EL (cell line): ENCODE measurements around the gene WBP4.
A peak's percentile ranks its signal among the peaks of the same experiment; 100 is the strongest.

ENCODE experiments used
- DNase-seq: peaks from one replicate; pipeline ENCODE4 v3.0.0-alpha.2; 2016

Gene WBP4

DNA sequence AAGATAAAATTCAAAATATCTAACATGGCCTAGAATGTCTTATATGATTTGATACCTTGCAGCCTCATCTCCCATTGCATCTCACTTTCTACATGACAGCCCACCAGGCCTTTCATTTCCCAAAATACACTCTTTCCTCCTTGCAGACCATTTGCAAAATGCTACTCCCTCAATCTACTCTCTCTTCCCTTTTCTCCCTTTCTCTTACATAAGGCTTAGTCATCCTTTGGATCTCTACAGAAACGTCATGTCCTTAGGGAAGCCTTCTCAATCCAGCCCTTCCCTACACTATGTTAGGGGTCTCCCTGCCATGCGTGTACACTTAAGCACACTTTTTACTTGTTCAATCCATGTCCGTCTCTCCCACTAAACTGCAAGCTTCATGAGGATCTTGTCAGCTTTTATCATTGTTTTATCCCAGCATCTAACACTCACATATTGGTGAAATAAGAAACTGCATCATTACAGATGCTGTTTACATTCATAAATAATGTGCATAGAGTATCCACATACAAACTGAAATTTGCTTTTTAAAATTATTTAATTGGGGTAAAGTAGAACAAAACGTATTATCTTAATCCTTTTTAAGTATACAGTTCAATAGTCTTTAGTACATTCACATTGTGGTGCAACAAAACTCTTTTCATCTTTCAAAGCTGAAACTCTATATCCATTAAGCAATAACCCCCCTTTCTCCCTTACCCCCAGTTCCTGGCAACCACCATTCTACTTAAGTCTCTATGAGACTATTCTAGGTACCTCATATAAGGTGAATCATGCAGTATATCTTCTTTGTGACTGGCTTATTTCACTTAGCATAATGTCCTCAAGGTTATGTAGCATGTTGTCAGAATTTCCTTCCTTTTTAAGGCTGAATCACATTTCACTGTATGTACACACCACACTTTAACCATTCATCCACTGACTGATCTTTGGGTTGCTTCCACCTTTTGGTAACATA, 11.5 kb upstream of the WBP4 start:
- DNase-seq: no peak

DNA sequence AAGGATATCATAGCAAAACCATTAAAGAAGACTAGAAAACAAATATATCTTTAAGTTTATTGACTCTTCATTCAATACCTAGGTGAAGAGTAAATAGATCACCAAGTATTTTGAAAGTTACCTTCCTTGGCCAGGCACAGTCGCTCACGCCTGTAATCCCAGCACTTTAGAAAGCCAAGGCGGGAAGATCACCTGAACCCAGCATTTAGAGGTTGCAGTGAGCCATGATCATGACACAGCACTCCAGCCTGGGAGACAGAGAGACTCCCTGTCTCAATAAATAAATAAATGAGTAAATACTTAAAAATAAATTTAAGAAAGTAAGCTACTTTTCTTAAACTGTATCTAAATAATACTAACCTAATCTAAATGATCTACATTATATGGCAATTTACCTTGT, 8.9 kb upstream of the WBP4 start:
- no peak for DNase-seq

DNA sequence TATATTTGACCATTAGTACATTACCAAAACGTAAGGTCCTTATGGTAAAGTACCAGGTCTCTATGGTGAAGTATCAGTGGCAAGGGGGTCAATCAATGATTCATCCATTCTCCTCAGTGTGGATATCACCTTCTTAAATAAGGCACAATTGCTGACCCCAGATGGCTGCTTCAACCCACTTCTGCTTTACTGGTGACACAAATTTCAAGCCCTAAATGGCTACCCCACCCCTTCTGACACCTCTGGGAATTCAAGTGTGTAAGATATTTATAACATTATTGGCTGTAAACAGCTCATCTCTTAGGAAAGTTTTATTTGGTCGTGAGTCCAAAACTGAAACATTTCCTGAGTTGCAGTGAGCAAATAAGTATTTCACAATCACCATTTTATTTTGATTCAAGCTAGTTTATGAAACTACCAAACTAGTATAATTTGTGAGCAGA, 7.9 kb upstream of the WBP4 start:
- DNase-seq: peak; percentile 34

DNA sequence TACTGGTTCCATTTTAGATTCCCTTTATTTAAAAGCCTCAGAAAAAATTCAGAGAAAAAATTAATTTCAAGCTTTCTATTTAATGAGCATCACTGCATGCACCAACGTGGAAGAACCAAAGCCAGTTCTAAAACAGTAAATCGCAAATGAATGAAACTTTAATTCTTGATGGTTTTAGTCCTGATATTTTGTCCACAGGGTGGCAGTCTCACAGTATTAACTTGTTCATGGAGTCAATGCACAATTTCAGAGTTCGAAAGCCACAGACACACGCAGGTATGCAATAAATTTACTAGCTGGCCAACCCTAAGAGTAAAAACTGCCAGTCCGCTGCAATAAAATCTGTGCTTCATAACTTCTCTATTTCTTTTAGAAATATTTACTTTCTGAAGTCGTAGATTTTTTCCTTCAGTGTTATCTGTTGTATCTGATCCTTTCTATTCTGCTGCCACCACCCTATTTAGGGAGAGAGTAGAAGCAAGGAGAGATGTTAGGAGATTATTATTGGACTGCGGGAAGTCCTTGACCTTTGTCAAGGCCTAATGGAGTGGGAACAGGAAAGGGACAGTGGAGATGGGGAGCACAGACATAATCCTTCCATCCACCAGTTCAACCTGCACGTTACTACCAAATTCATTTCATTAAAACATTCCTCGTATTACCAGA, 7.0 kb upstream of the WBP4 start:
- DNase-seq: peak; percentile 77

DNA sequence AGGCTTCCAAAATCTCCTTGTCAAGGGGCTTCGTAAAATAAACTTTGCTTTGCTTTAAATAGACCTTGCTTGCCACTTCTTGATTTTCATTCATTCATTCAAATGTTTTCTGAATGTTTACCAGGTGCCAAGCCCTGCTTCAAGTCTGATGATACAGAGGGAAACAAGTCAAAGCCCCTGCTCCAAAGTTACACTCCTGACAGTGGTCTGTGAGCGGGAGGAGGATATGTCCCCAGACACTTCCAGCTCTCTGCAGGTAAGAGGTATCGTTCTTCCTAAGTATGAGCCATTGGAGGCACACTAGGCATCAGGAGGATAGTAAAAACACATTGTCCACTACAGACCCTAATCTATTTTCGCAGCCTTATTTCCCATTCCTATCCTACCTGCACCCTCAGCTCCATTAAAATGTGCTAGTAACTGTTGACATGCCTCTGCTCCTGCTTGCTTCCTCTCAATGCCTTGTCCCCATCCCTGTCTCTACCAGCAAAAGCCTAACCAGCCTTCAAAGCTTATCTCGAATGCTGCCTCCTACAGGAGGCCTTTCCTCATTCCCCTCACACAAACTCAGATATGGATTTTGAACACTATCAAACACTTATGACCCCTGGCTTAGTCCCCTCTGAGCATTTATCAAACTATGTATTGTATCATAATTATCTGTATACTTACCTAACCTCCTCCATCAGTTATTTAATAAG, 6.2 kb upstream of the WBP4 start:
- DNase-seq: peak; percentile 28

DNA sequence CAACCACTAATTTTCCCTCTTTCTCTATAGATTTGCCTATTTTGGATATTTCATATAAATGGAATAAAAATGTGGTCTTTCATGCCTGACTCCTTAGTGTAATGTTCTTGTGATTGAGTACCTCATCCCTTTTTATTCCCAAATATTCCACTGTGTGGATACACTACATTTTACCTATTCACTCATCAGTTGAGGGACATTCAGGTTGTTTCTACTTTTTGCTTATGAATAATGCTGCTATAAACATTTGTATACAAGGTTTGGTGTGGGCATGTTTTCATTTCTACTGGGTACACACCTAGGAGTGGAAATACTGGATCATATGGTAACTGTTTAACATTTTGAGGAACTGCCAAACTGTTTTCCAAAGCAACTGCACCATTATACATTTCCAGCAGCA, 5.1 kb upstream of the WBP4 start:
- DNase-seq: no peak

DNA sequence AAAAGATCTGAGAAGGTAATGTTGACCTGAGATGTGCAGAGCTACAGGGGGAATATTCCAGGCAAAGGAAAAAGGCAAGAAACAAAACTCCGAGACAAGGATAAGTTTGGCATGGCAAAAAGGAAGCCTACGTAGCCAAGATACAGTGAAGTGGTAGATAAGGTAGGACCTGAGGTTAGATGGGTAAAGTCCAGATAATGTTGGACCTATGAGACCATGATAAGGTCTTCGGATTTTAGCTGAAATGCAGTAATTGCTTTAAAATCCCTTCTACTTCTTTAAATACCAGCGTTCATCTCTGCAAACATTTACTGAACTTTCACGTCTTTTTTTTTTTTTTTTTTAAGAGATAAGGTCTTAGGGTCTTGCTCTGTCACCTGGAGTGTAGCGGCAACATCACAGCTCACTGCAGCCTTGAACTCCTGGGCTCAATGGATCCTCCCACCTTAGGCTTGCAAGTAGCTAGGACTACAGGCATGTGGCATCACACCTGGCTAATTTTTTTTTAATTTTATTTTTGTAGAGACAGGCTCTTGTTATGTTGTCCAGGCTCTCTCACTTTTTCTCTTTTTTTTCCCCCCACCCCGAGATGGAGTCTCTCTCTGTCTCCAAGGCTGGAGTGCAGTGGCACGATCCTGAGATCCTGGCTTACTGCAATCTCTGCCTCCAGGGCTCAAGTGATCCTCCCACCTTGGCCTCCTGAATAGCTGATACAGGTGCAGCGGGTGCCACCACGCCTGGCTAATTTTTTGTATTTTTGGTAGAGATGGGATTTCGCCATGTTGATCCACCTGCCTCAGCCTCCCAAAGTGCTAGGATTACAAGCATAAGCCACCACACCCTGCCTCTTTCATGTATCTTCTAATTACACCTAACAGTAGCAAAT, 4.2 kb upstream of the WBP4 start:
- no peak for DNase-seq

DNA sequence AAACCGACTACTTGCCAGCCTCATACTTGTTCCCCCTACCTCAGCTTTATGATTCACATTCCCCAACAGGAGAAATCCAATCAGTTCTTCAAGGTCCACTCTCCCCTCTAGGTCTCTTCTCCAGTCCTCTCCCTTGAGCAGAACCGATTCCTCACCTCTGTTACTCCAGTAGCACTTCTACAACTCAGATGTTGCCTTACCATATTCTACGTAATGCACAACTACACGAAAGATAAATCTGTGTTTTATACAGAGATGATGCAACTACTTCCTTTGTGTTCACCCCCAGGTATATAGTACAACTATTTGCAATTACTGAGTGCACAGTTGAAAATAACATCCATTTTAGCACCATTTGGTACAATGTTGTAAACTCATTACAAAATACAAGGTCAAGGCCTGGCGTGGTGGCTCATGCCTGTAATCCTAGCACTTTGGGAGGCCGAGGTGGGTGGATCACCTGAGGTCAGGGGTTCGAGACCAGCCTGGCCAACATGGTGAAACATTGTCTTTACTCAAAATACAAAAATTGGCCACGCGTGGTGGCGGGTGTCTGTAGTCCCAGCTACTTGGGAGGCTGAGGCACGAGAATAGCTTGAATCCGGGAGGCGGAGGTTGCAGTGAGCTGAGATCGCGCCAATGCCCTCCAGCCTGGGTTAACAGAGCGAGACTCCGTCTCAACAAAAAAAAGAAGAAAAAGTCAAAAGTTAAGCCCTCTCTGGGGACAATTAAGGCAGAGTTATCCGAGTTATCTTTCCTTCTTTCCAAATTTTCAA, 2.8 kb upstream of the WBP4 start:
- peak; percentile 26 for DNase-seq

DNA sequence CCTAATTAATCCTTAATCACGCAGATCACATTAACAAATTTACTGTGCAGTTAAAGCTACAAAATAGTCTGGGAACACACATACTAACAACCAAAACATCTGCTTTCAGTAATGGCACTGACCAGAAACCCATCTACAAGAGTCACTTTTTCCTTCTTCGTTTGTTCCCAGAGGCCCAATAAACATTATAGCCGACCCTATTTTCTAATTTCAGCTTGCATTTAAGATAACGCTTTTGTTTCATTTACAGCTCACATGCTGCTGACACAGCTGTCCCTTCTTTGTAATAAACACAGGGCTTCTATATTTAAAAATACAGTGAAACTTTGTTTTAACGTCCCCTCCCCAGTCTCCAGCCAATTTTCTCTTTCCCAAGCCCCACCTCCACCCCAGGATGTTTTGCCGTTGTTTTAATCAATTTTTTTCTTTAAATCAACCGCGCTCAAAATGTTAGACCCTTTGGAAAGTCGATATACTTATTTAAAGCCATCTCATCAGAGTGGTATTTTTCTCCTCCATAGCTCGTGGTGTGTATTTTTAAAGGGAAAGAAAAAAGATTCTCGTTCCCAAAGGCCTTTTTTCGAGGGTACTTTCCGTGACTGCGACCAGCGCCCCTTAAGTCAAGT, 1.7 kb upstream of the WBP4 start:
- no peak for DNase-seq

DNA sequence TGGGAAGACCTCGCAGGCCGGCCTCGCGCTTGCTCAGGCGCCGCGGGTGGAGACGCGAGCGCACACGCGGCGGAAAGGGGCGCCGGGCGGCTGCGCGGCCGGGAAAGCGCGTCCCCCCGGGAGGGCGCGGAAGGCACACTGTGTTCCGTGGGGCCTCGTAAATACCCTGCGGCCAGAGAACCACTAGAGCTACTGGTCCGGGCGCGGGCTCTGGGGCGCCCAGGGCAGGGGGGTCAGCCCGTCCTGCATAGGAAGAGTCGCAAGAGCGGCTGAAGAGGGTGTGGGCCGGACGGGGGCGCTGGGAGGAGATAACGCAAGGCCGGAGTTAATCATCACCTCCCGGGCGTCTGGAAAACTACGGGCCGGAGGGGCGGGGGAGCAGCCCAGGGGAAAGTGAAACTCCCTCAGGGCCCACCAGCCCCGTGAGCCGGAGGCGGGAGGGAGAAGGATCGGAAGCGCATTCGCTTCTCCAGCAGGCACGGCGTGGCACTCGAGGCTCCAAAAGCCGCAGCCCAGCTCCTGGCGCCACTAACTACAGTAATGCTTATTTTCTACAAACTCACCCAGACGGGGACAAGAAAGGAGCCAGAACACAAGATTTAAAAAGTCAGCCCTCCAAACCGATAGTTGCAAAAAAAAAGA, 1.1 kb upstream of the WBP4 start:
- peak; percentile 93 for DNase-seq

DNA sequence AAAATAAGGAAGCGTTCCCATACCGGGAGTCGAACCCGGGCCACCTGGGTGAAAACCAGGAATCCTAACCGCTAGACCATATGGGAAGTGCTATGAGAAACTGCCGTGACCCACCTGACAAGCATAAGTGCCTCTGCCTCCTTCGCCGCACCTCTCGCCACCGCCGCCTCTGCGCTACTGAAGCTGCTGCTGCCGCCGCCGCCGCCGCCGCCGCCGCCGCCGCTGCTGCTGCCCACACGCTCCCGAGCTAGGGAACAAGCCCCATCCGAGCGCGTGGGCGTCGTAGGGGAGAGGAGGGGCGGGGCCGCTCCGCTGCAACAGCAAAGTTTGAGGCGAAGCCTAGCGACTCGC, 610 bp upstream of the WBP4 start:
- peak; percentile 87 for DNase-seq

DNA sequence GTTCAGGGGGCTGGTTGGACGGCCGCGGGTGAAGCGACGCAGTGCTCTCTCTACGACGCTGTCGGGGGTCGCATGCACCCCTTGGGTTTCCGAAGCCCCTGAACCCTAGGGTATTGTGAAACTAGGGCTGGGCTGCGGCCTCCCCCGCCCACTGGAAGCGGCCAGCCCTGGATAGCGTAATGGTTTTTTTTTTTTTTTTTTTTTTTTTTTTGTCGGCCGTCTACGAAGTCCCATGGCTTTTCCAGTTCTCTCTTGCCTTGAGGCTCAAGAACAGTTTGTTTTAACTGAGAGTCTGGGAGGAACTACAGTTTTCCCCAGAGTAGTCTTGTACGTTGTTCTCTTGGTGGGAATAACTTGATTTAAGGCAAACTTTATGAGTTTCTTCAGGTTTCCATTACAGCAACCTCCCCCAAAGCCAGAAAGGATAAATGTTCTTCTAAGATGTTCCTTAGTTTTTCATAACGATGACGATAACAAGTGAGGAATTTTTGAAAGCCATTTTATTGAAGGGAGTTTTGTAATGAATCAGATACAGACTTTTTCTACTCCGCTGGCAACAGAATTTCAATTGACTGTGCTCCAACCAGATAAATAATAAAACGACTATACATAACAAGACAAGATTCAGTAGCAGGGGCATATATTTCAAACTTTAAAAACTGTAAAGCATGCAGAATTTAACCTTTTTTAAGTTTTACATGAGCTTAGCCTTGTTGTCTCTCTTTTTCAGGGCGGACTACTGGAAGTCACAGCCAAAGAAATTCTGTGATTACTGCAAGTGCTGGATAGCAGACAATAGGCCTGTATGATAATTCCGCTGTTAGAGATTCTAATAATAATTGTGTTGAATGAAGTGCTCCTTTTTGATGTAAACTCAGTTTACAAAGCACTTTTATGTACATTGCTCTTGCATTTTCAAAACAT, 867 bp downstream of the WBP4 start:
- DNase-seq: peak; percentile 77

DNA sequence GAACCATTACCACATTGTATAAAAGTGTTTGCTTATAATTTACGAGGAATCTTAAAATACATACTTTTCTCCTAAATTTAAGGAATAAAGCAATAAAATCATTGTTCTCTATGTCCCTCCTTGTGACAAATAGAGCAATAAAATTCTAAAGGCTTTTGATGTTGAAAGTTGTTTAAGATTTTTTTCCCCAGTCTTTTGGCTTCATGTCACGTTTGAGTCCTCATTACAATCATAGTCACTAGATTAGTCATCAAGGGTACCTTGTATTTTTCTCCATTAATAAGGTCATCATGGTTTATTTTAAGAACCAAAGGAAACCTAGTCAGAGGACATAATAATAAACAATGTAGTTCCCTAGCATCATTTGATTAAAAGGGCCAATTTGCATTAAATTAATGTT, 3.2 kb downstream of the WBP4 start:
- peak; percentile 83 for DNase-seq

DNA sequence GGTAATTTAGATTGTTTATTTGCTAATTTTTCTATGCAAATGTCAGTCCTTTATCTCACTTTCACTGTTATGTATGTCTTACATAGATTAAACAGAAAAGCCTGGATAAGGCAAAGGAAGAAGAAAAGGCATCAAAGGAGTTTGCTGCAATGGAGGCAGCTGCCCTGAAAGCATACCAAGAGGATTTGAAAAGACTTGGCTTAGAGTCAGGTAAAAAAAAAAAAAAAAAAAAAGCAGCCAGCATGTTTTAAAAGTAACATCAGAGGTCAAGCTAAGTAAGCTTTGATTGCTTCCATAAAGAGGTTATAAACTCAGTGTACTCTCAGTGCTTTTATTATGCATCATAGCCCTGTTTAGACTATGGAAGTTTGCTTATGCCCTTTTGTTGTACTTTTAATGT, 3.8 kb downstream of the WBP4 start:
- DNase-seq: peak; percentile 72

DNA sequence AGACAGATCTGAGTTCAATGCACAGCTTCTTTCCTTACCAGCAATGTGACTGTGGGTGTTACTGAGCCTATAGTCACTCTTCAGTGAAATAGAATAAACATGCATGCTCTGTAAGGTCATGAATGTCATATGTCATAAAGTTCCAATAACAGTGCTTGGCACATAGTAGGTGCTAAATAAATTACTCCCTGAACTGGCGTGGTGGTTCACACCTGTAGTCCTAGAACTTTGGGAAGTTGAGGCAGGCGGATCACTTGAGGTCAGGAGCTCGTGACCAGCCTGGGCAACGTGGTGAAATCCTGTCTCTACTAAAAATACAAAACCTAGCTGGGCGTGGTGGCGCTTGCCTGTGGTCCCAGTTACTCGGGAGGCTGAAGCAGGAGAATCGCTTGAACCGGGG, 13.2 kb downstream of the WBP4 start:
- DNase-seq: no peak

DNA sequence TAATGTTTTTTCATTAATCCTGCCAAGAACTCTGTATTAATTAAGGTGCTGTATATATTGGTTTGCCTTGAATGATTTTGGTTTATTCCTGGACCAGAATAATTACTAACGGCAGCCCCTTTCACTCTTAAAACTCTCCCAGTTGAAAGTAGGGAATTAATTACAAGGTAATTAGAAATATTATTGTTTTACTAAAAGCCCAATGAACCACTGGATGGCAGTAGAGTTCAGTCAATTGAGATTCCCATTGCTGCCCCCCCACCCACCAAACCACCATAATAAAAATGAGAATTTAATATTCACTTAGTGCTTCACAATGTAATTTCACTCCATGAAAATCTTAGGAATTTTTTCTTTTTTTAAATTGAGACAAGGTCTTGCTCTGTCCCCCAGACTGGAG, 13.7 kb downstream of the WBP4 start:
- DNase-seq: peak; percentile 38

DNA sequence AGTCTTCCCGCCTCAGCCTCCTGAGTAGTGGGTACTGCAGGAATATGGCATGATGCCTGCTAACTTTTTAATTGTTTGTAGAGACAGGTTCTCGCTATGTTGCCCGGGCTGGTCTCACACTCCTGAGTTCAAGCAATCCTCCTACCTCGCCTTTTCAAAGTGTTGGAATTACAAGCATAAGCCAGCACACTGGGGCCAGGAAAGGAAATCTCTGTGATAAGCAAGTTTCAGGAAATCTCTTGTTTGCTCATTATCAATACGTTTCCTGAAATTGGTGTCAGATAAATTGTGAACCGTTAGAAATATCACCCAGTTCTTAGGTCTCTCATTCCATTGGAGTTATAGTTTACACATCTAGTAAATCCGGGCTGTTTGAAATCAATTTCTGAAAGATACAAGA, 14.2 kb downstream of the WBP4 start:
- DNase-seq: no peak

DNA sequence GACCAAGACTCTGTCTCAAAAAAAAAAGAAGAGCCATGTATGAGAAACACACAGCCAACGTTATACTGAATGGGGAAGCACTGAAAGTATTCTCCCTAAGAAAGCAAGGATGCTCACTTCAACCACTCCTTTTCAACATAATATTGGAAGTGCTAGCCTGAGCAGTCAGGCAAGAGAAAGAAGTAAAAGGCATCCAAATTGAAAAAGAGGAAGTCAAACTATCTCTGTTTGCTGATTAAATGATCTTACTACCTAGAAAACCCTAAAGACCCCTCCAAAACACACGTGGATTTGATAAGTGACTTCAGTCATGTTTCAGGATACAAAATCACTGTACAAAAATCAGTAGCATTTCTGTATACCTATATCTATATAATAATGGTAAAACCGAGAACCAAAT, 16.2 kb downstream of the WBP4 start:
- no peak for DNase-seq

DNA sequence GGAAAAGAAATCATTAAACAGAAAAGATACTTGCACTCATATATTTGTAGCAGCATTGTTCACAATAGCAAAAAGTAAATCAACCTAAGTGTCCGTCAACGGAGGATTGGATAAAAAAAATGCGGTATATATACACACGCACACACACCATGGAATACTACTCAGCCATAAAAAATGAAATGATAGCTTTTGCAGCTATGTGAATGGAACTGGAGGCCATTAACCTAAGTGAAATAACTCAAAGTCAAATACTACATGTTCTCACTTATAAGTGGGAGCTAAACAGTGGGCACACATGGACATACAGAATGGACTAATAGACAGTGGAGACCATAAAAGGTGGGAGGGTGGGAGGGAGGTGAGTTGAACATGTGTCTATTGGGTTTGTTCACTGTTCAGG, 18.4 kb downstream of the WBP4 start:
- no peak for DNase-seq
